ENCODE measurements around the gene SLC44A1.
A peak's percentile ranks its signal among the peaks of the same experiment; 100 is the strongest.

The SLC44A1 gene

DNA sequence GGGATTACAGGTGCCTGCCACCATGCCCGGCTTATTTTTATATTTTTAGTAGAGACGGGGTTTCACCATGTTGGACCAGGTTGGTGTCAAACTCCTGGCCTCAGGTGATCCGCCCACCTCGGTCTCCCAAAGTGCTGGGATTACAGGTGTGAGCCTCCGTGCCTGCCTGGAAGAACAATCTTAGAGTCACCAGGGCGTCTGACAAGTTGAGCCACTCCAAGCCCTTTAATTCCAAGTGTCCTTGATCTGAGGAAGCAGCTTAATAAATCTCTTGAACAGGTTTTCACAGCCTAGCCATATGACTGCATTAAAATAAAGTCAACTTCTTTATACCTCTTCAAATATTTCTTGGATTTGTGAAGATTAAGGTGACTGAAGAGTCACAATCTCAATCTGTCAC lies 31.5 kb downstream of the SLC44A1 start:
- DNase-seq = no peak

DNA sequence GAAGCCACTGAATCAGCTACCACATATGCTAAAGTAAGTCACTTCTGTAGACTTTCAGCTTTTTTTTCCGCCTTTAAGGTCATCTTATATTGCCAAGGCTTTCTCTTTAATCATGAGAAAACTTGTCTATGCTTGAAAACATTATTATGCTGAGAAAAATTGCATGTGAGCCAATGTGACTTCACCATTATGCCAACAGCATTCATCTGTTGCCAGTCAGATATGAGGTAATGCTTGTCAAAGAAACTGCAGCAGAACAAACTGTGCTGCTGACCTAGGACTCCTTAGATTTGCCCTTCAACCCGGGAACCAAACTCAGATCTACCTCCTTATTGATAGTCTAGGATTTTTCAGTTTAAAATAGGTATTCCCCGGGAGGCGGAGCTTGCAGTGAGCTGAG lies 34.3 kb downstream of the SLC44A1 start:
- no peak for DNase-seq

DNA sequence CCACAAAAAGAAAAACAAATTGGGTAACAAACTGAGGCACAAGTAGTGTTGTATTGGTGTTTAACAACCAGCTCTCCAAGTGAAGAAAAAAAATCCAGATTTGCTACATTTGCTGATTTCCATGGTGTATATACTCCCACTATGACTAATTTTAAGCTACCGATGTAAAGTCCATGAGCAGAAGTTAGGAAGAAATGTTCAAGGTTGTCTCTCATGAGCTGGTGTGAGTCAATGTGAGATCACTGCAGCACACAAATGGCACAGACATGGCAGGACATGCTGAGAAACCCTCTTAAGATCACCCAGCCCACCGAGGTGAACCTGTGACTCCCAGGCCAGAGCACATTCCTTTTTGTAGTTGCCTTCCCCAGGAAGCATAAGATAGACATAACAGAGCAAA lies 36.2 kb downstream of the SLC44A1 start:
- no peak for DNase-seq

DNA sequence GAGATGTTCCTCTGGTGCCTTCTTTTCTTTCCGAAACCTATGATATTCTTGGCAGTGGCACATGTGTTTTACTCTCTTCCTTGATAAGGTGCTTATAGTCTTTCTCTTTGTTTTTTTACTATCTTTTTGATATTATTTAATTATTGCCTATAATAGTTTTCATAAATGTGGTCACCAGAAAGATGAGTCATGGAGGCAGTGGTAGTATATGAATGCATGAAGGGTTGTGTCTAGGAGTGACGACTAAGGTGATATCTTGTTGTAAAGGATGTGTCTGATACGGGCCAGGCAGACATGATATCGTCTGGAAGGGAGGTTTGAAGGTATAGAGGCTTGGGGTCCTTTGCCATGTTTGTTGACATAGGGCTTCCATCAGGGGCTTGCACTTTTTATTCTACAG lies 36.8 kb downstream of the SLC44A1 start:
- DNase-seq = no peak

DNA sequence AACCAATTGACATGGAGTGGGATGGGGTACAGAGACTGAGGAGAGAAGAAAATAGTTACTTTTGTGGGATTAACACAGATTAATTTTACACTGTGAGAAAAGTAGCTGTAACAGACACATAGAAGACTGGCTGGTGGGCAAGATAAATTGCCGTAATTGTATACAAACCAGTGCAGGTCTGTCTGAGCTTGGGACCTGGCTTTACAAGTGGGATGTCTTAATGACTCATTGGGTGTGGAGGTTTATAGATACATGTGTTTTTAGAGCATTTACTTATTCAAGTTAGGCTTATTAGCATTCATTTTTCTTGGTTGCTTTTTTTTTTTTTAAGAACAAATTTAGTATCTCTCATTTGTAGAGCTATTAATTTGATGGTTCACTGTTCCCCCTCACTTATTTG lies 37.5 kb downstream of the SLC44A1 start:
- no peak for DNase-seq

DNA sequence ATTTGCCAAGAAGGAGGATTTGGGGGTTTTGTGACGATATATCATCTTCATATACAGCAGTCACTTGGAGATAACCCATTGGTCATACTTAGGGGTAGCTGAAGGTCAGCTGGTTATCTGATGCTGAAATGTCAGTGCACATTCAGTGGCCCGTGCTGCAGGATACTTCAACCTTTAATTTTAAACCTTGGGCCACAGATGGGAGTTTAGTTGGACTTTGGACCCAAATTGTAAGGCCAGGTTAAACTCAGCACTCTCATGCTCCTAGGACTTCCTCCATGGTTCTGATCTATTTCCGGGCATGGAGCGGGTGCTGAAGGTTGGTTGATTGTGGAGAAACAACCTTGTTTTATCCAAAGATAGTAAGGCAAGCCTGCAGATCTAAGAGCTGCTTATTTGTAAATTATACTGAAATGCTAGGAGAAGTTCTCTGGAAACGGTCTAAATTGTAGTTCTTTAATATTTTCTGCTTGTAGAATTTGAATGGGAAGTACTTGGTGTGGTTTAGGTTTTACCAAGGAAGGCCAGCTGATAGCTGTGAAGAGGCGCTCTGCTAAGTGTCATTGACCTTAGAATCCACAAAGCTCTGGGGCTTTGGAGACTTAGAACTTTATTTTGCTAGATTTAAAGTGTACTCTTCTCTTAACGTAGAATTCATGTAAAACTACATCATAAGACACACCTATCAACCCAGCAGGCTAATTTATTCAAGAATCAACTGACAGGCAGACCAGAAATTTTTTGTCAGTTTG lies 38.6 kb downstream of the SLC44A1 start:
- no peak for DNase-seq

DNA sequence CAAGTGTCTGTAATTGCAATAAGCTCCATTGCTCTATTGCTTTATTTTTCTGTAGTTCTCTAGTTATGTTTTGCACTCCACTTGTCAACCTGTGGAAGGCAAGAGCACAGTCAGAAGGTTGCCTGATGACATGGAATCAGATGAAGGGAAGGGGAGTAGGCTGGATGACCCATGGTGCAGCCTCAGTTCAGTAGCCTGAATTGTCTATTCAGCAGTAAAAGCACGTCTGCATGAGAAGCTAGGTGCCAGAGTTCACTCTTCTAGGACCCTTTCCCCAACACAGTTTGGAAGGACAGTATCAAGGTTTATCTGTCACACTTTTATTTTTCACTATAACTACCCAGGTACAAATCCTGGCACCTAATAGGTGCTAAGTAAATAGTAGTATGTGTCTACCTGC lies 39.3 kb downstream of the SLC44A1 start:
- no peak for DNase-seq

DNA sequence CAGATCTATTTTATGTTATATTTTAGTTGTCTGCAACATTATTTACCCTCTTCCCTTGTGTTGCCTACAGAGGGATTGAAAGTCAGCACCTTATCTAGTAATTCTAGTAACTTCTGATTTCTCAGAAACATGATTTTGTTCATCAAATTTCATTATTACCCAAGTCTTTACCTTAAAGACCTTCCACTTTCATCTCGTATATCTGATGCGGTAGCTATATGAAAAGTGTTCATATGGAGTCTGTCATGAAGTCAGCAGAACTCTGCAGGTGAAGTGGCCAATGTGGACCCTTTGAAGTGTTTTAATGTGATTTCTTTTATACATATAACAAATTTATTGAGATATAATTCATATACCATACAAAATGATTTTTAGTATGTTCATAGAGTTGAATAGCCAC lies 40.0 kb downstream of the SLC44A1 start:
- no peak for DNase-seq

DNA sequence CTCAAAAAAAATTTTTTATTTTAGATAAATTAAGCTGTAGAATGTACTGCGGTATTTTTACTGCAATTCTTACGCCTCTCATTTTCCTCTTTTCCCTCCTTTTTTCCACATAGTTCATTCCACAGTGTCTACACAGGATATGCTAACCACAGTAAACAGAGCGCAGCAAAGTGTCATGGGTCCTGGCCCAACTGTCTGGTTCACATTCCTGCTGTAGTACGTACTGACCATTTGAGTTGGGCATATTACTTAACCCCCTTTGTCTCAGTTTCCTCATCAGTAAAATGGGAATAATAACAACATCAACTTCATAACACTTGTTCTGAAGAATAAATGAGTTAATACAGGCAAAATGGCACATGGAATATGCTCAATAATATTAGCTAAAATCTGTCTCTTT lies 41.6 kb downstream of the SLC44A1 start:
- DNase-seq = no peak

DNA sequence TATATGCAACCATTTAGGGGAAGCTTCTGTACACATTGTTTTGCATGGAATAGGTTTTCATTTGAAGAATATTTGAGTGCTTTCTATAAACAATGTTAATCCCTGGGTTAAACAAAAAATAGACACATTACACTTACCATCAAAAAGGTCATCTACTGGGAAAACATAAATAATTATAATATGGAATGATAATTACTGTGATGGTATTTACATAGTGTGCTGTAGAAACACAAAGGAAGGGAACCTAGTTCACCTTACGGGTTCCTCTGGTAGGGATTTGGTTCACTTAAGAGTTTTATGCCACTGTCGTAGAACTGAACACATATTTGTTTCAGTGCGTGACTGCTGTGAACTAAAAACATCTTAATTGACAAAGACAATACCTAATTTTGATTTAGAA lies 44.9 kb downstream of the SLC44A1 start:
- DNase-seq = no peak

DNA sequence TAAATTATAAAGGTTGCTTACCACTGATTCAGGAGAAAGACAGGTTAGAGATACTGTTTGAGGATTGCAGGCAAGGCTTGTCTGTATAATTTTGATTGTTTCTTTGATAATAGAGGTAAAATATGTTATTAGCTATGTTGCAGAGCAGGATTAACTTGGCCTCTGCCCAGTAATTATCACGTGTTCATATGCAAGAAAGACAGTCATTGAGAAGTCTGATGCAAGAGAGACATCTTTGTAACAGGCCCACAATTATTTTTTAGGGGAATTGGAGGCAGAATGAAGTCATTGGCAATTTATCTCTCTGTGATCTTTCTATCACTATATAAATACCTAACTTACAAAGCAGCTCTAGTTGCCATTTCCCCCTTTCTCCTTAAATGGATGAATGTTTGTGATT lies 46.0 kb downstream of the SLC44A1 start:
- DNase-seq = no peak

DNA sequence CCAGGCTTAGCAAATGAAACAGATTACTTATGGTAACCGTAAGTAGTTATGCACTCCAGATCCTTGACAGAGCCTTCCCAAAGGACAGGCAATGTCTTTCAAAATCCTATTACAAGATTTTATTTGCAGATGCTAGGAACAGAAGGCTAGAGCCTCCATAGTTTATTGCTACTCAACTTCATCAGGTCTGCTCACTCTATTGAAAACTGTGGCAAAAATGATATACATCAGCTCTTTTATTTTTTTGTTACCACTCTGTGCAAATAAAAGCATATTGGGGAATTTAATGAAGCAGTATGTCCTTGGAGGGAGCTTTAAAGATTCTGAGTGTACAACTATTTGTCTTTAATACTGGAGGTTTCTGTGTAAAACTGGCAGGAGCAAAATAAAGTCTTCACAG lies 46.5 kb downstream of the SLC44A1 start:
- DNase-seq = no peak

DNA sequence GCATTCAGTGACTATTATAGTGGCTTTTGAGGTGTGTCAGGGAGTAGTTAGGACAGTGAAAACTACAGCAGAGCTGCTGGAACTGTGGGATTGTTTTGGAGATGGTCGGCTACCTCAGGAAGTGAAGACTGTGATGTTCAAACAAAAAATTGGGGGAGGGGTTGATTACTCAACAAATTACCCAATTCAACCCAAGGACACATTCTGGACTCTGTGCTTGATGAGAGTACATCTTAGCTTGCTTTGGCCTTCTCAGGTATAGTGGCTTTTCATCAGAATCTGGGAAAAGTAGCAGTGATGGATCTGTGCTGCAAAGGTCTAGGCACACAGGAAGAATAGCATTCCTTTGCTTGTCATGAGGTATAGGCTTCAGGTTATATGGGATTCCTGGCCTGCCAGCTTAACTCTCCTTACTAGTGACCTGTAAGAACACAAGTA lies 47.0 kb downstream of the SLC44A1 start:
- no peak for DNase-seq

DNA sequence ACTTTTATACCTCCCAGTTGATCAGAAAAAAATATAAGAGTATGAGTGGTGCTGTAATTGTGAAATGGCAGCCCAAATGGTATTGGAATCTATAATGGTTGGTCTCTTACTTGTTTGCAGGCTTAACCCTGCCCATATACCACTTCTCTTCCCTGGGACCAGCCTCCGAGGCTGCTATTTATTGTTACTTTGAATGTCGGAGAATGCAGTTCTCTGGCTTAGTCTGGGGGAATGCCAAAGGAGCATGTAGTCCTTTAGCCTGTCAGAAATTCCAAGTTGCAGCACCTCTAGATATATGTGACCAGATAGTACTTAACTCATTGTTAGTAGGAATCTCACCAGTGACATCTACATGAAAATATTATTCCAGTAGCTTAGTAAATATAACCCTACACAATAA lies 47.5 kb downstream of the SLC44A1 start:
- no peak for DNase-seq

DNA sequence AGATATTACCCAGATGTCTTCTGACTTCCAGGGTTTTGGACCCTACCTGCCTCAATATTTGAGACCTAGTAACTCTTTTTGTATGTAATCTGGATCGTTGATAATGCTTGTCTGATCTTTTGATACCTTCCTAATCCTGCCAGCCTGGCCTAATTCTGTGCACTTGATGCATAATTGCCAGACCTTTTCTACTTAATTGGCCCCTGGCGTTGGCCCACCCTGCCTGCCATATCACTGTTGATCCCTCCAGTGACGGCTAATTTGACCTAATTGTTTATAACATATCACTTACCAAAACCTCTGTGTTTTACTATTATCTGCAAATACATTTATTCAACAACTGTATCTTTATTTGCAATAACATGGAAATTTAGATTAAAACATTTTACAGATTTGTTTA lies 49.0 kb downstream of the SLC44A1 start:
- DNase-seq = no peak

DNA sequence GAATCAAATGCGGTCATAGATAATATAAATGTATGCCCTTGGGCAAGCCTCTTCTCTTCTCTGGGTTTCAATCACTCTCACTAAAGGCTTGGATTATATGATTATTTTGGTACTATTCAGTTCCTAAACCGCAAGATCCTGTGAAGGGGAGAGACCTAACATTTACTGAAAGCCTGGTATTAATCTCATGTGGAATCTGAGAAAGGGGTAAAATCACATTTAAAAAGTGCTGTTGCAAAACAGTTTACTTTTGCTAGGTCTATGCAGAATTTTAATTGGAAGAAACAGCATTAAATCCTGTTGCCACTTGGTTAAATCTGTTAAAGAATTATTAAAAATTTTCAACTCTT lies 50.7 kb downstream of the SLC44A1 start:
- no peak for DNase-seq

DNA sequence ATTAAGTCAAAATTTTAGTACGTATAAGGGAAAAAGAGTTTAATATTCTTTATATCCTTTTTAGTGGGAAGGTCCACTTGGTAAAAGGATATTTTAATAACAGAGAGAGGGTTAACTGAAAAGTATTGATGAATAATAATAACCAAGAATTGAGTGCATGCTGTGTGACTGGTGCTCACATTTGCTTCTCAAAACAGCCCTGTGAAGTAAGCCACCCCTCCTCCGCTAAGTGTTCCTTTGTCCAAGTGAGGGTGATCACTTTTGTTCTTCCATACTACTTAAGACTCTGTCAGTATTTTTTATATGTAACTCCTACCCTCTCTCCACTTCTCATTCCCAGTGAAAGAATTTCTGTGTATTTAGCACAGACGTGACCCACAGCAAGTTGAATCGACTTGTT lies 51.5 kb downstream of the SLC44A1 start:
- no peak for DNase-seq

DNA sequence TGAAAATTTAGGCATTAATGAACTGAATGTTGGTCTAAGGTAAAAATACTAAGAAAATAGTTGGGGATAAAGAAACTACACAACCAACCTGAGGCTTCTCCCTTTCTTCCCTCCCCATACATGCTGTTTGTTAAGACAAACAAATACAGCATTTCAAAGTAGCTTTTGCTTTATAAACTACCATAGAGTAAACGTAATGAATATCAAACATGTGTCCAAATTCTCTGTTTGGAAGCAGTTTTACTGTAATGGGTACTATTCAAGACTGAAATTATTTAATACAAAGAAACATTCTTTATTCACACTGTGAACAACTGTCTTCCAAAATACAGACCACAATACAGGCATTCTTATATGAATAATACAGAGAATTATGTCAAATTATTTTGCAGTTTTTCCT lies 52.0 kb downstream of the SLC44A1 start:
- DNase-seq = no peak

DNA sequence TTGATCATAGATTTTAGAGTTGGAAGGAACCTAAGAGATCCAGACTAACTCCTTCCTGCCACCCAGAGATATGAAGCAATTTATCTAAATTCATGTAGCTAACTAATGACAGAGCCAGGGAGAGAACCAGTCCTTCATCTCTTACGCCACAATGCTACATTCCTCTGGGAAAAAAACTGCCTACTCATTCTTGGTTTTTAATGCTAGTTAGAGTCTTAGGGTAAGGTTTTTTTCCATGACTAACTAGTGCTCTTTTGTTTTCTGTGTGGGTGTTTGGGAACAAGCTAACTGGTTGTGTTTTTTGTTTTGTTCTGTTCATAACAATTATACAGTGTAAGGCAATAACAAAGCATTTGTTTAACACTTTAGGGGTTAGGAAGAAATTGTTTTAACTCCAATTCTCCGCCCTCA lies 52.4 kb downstream of the SLC44A1 start:
- no peak for DNase-seq

DNA sequence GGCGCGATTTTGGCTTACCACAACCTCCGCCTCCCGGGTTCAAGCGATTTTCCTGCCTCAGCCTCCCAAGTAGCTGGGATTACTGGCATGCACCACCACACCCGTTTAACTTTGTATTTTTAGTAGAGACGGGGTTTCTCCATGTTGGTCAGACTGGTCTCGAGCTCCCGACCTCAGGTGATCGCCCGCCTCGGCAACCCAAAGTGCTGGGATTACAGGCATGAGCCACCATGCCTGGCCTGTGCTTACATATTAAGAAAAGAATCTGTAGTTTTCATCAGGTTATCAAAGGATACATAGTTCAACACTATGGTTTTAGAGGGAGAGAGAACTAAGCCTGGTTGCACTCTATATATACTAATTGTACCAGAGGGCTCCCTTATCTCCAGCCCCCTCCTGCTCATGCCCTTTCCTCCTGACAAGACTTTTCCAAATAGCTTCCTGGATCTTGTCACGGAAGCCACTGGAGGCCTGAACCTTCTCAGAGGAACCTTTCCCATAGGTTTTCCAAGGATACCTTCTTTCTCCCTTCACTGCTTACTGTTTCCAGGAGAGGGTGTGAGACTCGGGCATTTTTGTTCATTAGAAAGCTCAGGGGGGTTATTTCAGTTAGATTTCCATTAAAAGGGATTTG lies 53.1 kb downstream of the SLC44A1 start:
- DNase-seq = no peak

DNA sequence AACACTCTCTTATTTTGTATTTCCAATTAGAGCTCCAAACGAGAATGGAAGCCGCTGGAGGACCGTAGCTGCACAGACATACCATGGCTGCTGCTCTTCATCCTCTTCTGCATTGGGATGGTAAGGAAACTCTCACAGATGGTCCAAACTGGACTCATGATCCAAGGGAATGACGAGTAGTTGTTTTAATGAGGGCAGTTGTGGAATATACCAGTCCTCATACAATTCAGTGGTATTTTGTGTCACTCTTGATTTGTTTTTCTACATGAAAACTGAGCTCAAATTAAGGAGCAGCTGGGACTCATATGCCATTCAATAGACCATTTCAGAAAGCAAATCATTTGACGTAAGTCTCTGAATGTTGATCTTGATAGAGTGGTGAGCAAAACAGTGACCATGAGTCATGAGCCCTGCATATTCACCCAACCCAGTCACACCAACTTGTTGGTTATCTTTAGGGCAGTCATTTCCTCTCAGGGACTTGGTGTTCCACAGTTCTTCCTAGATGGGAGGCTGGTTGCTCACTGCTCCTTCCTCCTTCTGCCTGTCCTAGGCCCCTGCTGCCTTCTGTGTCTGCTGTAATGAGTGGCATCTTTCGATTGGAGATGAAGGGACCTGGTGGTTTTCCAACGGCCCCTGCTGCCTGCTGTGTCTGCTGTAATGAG lies 54.9 kb downstream of the SLC44A1 start:
- peak; percentile 41 for DNase-seq

DNA sequence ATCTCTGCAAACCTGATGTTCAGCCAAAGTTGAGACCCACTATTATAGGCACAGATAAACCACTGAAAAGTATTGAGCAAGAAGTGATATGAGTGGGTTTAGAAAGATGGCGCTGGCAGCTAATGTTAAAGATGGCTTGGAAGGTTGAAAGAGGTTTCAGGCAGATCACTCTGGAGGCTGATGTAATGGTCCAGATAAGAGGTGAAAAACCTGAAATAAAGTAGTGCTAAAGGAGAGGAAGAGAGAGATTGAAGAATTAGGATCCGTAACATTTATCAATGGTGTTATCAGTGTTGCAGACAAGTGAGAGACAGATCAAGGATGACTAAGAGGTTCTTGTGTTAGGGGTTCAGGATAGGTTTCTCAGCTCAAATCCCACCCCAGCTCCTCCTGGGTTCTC lies 58.3 kb downstream of the SLC44A1 start:
- no peak for DNase-seq

DNA sequence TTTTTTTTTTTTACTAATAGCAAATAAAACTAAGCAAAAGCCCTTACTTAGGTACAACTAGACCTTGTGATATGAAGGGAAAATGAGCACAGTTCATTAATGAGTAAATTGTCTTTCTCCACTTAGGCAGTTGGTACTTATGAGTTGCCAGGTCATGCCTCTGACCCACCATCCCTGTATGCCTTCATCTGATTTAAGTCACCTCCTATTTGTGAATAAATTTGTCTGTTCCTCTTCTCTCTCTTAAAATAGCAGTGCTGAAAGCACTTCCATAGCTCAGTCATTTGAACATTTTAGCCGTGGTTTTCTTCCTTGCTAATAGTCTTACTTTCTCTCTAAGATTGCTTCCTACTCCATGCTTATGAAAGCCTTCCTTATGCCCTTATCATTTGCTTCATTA lies 61.4 kb downstream of the SLC44A1 start:
- no peak for DNase-seq

DNA sequence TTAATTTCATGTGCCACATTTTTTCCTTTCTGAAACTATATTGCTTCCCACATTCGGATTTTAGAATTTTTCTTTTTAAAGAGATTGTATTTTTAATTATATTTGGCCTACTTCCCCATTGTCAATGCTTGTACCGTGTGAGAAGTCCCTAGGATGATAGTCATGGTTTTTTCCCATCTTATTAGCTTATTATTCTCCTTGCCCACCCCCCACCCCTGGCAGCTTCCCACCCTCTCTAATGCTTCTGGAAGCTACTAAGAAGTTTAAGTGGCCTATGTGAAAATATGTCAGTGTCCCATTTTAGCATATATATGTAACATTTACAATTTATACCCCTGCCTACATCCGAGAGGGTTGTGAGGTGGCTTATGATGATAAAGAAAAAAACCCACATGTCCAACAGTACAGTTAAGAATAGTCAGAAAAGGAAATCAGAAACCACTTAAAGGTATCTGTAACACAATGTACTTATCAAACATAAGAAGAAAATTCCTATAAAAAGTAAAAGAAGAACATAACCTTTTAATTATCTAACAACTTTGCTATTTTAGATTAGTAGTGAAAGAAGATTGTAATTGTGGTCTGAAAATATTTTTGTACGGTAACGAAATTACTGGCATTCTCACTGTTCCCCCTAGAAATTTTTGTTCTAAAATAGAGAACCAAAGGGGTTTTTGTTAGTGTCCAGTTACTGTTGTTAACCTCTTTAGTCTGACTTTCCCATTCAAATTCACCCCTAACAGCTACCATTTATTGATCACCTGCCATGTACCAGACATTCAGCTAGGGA lies 62.1 kb downstream of the SLC44A1 start:
- no peak for DNase-seq
